ENCODE data around the gene MCM8. TPM values are rescaled to one million over a fixed set of nuclear protein-coding genes. Genes with fewer than 3 reads are reported as not detected.

Gene MCM8
- total and polyA plus RNA-seq, 4 donors, result 1.6 to 4.7 (median 4.1) TPM

DNA sequence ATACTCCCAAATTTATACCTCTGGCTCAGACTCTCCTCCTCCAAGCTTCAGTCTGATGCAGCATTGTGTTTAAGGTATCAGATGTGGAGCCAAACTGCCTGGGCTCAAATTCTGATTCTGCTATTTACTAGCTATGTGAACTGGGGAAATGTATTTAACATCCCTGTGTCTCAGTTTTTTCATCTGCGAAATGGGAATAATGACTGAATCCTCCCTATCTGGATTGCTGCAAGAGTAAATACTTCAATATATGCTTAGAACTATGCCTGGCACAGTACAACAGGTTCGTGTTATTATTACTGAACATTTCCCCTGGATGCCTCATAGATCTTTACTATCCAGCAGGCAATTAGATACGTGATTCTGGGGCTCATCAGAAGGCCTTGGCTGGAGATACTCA, 97.9 kb downstream of the MCM8 start:
- Histone ChIP-seq H3K9me3 (ENCODE audit: control insufficient read depth, low read length) (no peaks in the 10 kb centered on the region), H3K36me3 (ENCODE audit: control insufficient read depth in 1 of 2, insufficient read depth in 2 of 2, low read length in 1 of 2) (no peaks in the 10 kb centered on the region), H3K4me1 (ENCODE audit: control insufficient read depth in 1 of 2, insufficient read depth in 2 of 2, low read length in 2 of 2) (no peaks in the 10 kb centered on the region), H3K27me3 (ENCODE audit: control insufficient read depth in 1 of 2, insufficient read depth in 2 of 2, low read length in 1 of 2) (no peaks in the 10 kb centered on the region), H3K4me3 (ENCODE audit: low read length in 2 of 2) (no peak overlapping the region), H3K27ac (ENCODE audit: low read depth in 1 of 2, low read length in 2 of 2) (no peak overlapping the region)
- no peak for ATAC-seq (ENCODE audit: low FRiP score)
- 89 to 93% methylated on average over 3 of the region's 3 CpGs for WGBS, 2 donors
- intact Hi-C loops (cut with DNase I), result no loop called here
- no peak for DNase-seq

Other genes starting within 250 kb of the MCM8 start
- gene SHLD1, start 200.3 kb upstream of the MCM8 start, total RNA-seq, result 1 to 10 TPM; 2.9 to 5.2 TPM
- 1 to 10 TPM; 2.3 to 9.5 TPM for gene SHLD1, start 200.3 kb upstream of the MCM8 start, polyA plus RNA-seq
- not detected for gene CHGB, start 39.1 kb upstream of the MCM8 start, total RNA-seq
- gene CHGB, start 39.1 kb upstream of the MCM8 start, polyA plus RNA-seq, result 1 to 10 TPM in 1 of 2 donors, under 1 TPM in 1; 0.10 to 1.6 TPM
- gene TRMT6, start 119 bp upstream of the MCM8 start, total RNA-seq, result 10 to 100 TPM in 1 of 2 donors, 1 to 10 TPM in 1; 8.9 to 11.0 TPM
- 1 to 10 TPM; 2.4 to 7.5 TPM for gene TRMT6, start 119 bp upstream of the MCM8 start, polyA plus RNA-seq
- gene CRLS1, start 55.5 kb downstream of the MCM8 start, total RNA-seq, result 10 to 100 TPM; 35.0 to 36.0 TPM
- 10 to 100 TPM; 34.2 to 43.3 TPM for gene CRLS1, start 55.5 kb downstream of the MCM8 start, polyA plus RNA-seq
- gene LRRN4, start 103.4 kb downstream of the MCM8 start, total RNA-seq, result under 1 TPM in 1 of 2 donors, not detected in 1; 0.36 TPM
- gene LRRN4, start 103.4 kb downstream of the MCM8 start, polyA plus RNA-seq, result not detected
- 1 to 10 TPM in 1 of 2 donors, under 1 TPM in 1; 0.39 to 1.5 TPM for gene FERMT1, start 172.4 kb downstream of the MCM8 start, total RNA-seq
- gene FERMT1, start 172.4 kb downstream of the MCM8 start, polyA plus RNA-seq, result 1 to 10 TPM in 1 of 2 donors, under 1 TPM in 1; 0.03 to 1.1 TPM

All from aorta (tissue), 5 donors.